Neural progenitor cell (in vitro differentiated cells): ENCODE measurements around the gene ADGRD1.

ENCODE experiments used
- EZH2 ChIP-seq: fragments of 200-600 bp; sonication (generic); IDR thresholded peaks from 2 replicates; pipeline ENCODE4 v1.6.1; 2017; ENCODE audit warnings: antibody characterized with exemption, mild to moderate bottlenecking, moderate library complexity
- EZH2phosphoT487 ChIP-seq: fragments of 200-600 bp; sonication (generic); IDR thresholded peaks from 2 replicates; pipeline ENCODE4 v1.6.1; 2017; ENCODE audit warnings: antibody characterized with exemption
- TF ChIP-seq, protein P1 (sequence below): fragments of 200-600 bp; sonication (generic); IDR thresholded peaks from 2 replicates; pipeline ENCODE4 v1.5.1; 2017; ENCODE audit warnings: antibody characterized with exemption, mild to moderate bottlenecking

DNA sequence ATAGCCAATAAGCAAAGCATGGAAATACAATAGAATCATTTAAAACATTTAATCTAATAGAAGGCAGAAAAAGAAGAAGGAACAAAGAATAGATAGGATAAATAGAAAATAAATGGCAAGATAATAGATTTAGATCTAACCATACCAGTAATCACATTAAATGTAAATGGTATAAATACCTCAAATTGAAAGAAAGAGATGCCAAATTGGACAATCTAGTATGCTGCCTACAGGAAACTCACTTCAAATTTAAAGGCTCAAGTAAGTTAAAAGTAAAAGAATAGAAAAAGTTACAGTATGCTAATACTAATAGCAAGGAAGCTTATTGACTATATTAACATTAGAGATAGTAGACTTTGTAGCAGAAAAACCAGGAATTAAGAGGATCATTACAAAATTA is 41.8 kb upstream of the ADGRD1 start:
- TF ChIP-seq, protein P1, sequence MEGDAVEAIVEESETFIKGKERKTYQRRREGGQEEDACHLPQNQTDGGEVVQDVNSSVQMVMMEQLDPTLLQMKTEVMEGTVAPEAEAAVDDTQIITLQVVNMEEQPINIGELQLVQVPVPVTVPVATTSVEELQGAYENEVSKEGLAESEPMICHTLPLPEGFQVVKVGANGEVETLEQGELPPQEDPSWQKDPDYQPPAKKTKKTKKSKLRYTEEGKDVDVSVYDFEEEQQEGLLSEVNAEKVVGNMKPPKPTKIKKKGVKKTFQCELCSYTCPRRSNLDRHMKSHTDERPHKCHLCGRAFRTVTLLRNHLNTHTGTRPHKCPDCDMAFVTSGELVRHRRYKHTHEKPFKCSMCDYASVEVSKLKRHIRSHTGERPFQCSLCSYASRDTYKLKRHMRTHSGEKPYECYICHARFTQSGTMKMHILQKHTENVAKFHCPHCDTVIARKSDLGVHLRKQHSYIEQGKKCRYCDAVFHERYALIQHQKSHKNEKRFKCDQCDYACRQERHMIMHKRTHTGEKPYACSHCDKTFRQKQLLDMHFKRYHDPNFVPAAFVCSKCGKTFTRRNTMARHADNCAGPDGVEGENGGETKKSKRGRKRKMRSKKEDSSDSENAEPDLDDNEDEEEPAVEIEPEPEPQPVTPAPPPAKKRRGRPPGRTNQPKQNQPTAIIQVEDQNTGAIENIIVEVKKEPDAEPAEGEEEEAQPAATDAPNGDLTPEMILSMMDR, result no peak
- TF ChIP-seq EZH2phosphoT487, result no peak
- no peak for TF ChIP-seq EZH2
